ENCODE data around the gene KRTCAP3.

- TF ChIP-seq CTCF (IDR thresholded peaks at IDR 0.05) (no peak), POLR2A (IDR thresholded peaks at IDR 0.05) (no peak)
Observed at GRCh38 chr2:27393225-27393624, 49.0 kb upstream of the KRTCAP3 start.

All from Peyer's patch (tissue), 4 donors.